Heart right ventricle (tissue), 16 donors: ENCODE measurements around the gene GATA6. TPM values are rescaled to one million over a fixed set of nuclear protein-coding genes. Genes with fewer than 3 reads are reported as not detected.
A peak's percentile ranks its signal among the peaks of the same experiment; 100 is the strongest.

Experiments used
- ATAC-seq, 8 donors: fragments of 200-7000 bp; cut with Tn5 transposase; one replicate each; pipeline ENCODE4 v1.9.1; 2020; ENCODE audit warnings: mild to moderate bottlenecking in 8 of 8, moderate library complexity in 8 of 8, moderate number of reproducible peaks in 1 of 8
- DNase-seq, 2 donors: peaks; one replicate each; pipeline ENCODE4 v3.0.0-alpha.2; 2020
- H3K27ac ChIP-seq, 10 donors: fragments of 200-600 bp; sonication (generic) in 2 of 10; one replicate each; pipeline versions ENCODE4 v1.5.0 to v1.8.0; 2020 to 2022; ENCODE audit warnings: mild to moderate bottlenecking in 3 of 10
- H3K27me3 ChIP-seq, 7 donors: fragments of 200-600 bp; one replicate each; pipeline ENCODE4 v1.8.0; 2021 to 2022; ENCODE audit warnings: mild to moderate bottlenecking in 2 of 7
- H3K36me3 ChIP-seq, 9 donors: fragments of 200-600 bp; sonication (generic) in 1 of 9; one replicate each; pipeline versions ENCODE4 v1.5.0 to v1.8.0; 2020 to 2022; ENCODE audit warnings: mild to moderate bottlenecking in 2 of 9
- H3K4me1 ChIP-seq, 9 donors: fragments of 200-600 bp; sonication (generic) in 1 of 9; one replicate each; pipeline versions ENCODE4 v1.5.0 to v1.8.0; 2020 to 2022; ENCODE audit warnings: mild to moderate bottlenecking in 4 of 9
- H3K4me3 ChIP-seq, 10 donors: fragments of 200-600 bp; sonication (generic) in 2 of 10; one replicate each; pipeline versions ENCODE4 v1.5.0 to v1.8.0; 2020 to 2022; ENCODE audit warnings: mild to moderate bottlenecking in 7 of 10, moderate library complexity in 2 of 10
- H3K9me3 ChIP-seq, 11 donors: fragments of 200-600 bp in 10 of 11; sonication (generic) in 2 of 11; one replicate each; pipeline versions ENCODE4 v1.5.0 to v1.8.0; 2013 to 2022; ENCODE audit warnings: mild to moderate bottlenecking in 2 of 11, control low read depth in 1 of 11, moderate library complexity in 1 of 11
- CTCF ChIP-seq, 9 donors: fragments of 200-600 bp; sonication (generic) in 2 of 9; IDR thresholded peaks; one replicate each; pipeline versions ENCODE4 v1.5.0 to v1.8.0; 2021 to 2022; ENCODE audit warnings: antibody characterized with exemption in 9 of 9, mild to moderate bottlenecking in 5 of 9, moderate library complexity in 1 of 9
- WGBS, 2 donors: extraction: QIAGEN DNeasy Blood & Tissue Kit; methylation state at CpG; one replicate each; pipeline ENCODE4 v1.1.7; 2013; ENCODE audit warnings: inconsistent platforms in 1 of 2; 5-methylcytosine and 5-hydroxymethylcytosine counted together
- intact Hi-C, 10 donors: fragments of 100-400 bp; cut with DNase I; formaldehyde crosslinking; loops; one replicate each; pipeline versions ENCODE4 v1.11.1 to v1.14.2; 2022
- polyA plus RNA-seq, 2 donors: library from polyadenylated mRNA; stranded (reverse); fragments of 200-250 nt; gene quantifications; one replicate each; pipeline ENCODE4 v1.2.3, GENCODE V29; 2013
- total RNA-seq, 10 donors: library from RNA; stranded (reverse); fragmentation: NEBNext Ultra II Directional in 3 of 10; extraction: Animal tissue kit (Norgen Biotek cat#: 25700) in 3 of 10; gene quantifications; one replicate each; pipeline versions ENCODE4 v1.2.1 to v1.2.4, GENCODE V29; 2021 to 2023
- donor health status: Arrhythmogenic right ventricular cardiomyopathy.
- donor health status: ischemic (EF 13 %, LVEDD 7.1; RV severe dilation, severe dysfunction).
- donor health status: healthy with polysubstance abuse.
- donor health status: DM: no; HTN: yes; CAD: no.
- donor health status: DM: no; HTN: no; CAD: no.
- donor health status: ischemic (EF 25% LVEDD 6.9; RV normal size, moderate dysfunction).
- donor health status: ischemic (EF 25% LVEDD 5.7; RV mildly dilated, moderate dysfunction).
- donor health status: healthy.
- donor health status: DM: yes; HTN: yes; CAD: no.
- donor health status: Ischemic cardiomyopathy.
- donor health status: ischemic (EF 35%, LVEDD 5.7; RV mildly dilated, moderate dysfunction).
- donor health status: nonischemic (EF 11% LVEDD 7.7; RV severe dilation, severe dysfunction).
- donor health status: DM: yes; HTN: yes; CAD: no.
- donor health status: PGD.
- donor health status: ischemic (EF 29% LVEDD 5.4; RV normal size, mild dysfunction).
- donor health status: nonischemic (EF 23%, LVEDD 6.1; RV moderate dilation, normal function).

Gene GATA6
- total and polyA plus RNA-seq, 12 donors: 36.7 to 99.5 (median 69.0) TPM

GRCh38 chr18:22250591-22250996 is 81.2 kb downstream of the GATA6 start:
- Histone ChIP-seq H3K4me1 (peaks cover 0 to 42% (median 10%) of the 10 kb centered on the region in 9 donors), H3K4me3 (no peak overlapping the region), H3K36me3 (no peaks in the 10 kb centered on the region), H3K27me3 (no peaks in the 10 kb centered on the region), H3K27ac (no peak overlapping the region), H3K9me3 (no peaks in the 10 kb centered on the region)
- 71 to 73% methylated on average over 8 of the region's 8 CpGs for WGBS, 2 donors
- no peak for TF ChIP-seq CTCF (IDR thresholded peaks at IDR 0.05)
- ATAC-seq (peak in 5 of 8 donors; percentile 17 to 52 (median 33)), DNase-seq (no peak)
- intact Hi-C loops: loop anchor here in 1 of 10 donors (5.0 kb wide), 1 partner anchor 33 kb away; no protein-coding TSS in a partner anchor

Other genes with a start within 250 kb of the GATA6 start
- gene CTAGE1, start 248.3 kb downstream of the GATA6 start, total RNA-seq: under 1 TPM in 2 of 10 donors, not detected in 8; 0.07 to 0.10 TPM
- not detected for gene CTAGE1, start 248.3 kb downstream of the GATA6 start, polyA plus RNA-seq